ENCODE results near the gene DNAJB6.
"Not testable (repeated sequence)": the region's sequence is repeated elsewhere in the genome, so short reads cannot be mapped to it uniquely, and the experiment has no call there.

DNAJB6 gene

GRCh38 chr7:157442456-157442855, 105.7 kb downstream of the DNAJB6 start:
- no peaks in the 10 kb centered on the region for H3K36me3 ChIP-seq
- no peak overlapping the region for H3K27ac ChIP-seq
- H3K4me3 ChIP-seq: no peak overlapping the region
- peaks cover 24% of the 10 kb centered on the region for H3K4me1 ChIP-seq
- no peaks in the 10 kb centered on the region for H4K20me1 ChIP-seq
- no peak overlapping the region for H3K9ac ChIP-seq
- H3K4me2 ChIP-seq: no peak overlapping the region
- no peak for TF ChIP-seq Cebpa-rat (IDR thresholded peaks at IDR 0.05)
- H3K9me3 ChIP-seq: peaks cover 6% of the 10 kb centered on the region; the same call in 1 of the 2 replicates
- no peaks in the 10 kb centered on the region for H3K27me3 ChIP-seq

GRCh38 chr7:157442993-157443831, 106.4 kb downstream of the DNAJB6 start:
- H3K4me3 ChIP-seq: no peak overlapping the region
- no peaks in the 10 kb centered on the region for H4K20me1 ChIP-seq
- H3K9ac ChIP-seq: no peak overlapping the region
- H3K4me1 ChIP-seq: peaks cover 24% of the 10 kb centered on the region
- peaks cover 6% of the 10 kb centered on the region; the same call in 1 of the 2 replicates for H3K9me3 ChIP-seq
- no peaks in the 10 kb centered on the region for H3K27me3 ChIP-seq
- no peak overlapping the region for H3K4me2 ChIP-seq
- TF ChIP-seq Cebpa-rat (IDR thresholded peaks at IDR 0.05): no peak
- no peaks in the 10 kb centered on the region for H3K36me3 ChIP-seq
- no peak overlapping the region for H3K27ac ChIP-seq

GRCh38 chr7:157444011-157444842, 107.4 kb downstream of the DNAJB6 start:
- Histone ChIP-seq H4K20me1 (no peaks in the 10 kb centered on the region), H3K9me3 (peaks cover 6% of the 10 kb centered on the region; the same call in 1 of the 2 replicates), H3K4me3 (no peak overlapping the region), H3K36me3 (no peaks in the 10 kb centered on the region), H3K9ac (no peak overlapping the region), H3K27me3 (no peaks in the 10 kb centered on the region), H3K4me2 (peak overlapping the region; percentile 39; the same call in 1 of the 2 replicates), H3K4me1 (peaks cover 24% of the 10 kb centered on the region), H3K27ac (no peak overlapping the region)
- no peak for TF ChIP-seq Cebpa-rat (IDR thresholded peaks at IDR 0.05)

DNA sequence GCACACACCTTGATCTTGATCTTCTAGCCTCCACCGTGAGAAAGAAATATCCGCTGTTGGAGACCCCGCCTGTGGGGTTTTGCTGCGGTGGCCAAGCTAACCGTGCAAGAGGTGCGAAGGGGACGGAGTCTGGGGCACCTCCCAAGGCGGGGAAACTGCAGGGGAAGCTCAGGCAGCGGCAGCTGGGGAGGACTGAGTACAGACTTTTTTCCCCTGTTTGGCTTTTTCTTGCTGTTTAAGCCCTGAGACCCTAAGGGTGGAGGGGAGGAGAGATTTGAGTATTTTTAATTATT, 108.0 kb downstream of the DNAJB6 start:
- Histone ChIP-seq H3K9ac (no peak overlapping the region), H3K27me3 (no peaks in the 10 kb centered on the region), H3K27ac (no peak overlapping the region), H3K4me1 (peaks cover 24% of the 10 kb centered on the region), H3K4me2 (peak overlapping the region; percentile 39; the same call in 1 of the 2 replicates), H4K20me1 (no peaks in the 10 kb centered on the region), H3K4me3 (no peak overlapping the region), H3K36me3 (no peaks in the 10 kb centered on the region), H3K9me3 (peaks cover 6% of the 10 kb centered on the region; the same call in 1 of the 2 replicates)
- no peak for TF ChIP-seq Cebpa-rat (IDR thresholded peaks at IDR 0.05)

- peaks cover 21% of the 10 kb centered on the region for H3K4me1 ChIP-seq
- H3K4me3 ChIP-seq: no peak overlapping the region
- H3K9me3 ChIP-seq: peaks cover 6% of the 10 kb centered on the region; the same call in 1 of the 2 replicates
- H3K9ac ChIP-seq: no peak overlapping the region
- no peak overlapping the region for H3K27ac ChIP-seq
- H3K27me3 ChIP-seq: no peaks in the 10 kb centered on the region
- no peaks in the 10 kb centered on the region for H4K20me1 ChIP-seq
- H3K4me2 ChIP-seq: peak overlapping the region; percentile 39
- H3K36me3 ChIP-seq: no peaks in the 10 kb centered on the region
- no peak for TF ChIP-seq Cebpa-rat (IDR thresholded peaks at IDR 0.05)
These were observed 108.6 kb downstream of the DNAJB6 start for GRCh38 chr7:157445246-157445955.

- no peak overlapping the region for H3K27ac ChIP-seq
- no peak overlapping the region for H3K4me2 ChIP-seq
- TF ChIP-seq Cebpa-rat (IDR thresholded peaks at IDR 0.05): no peak
- H3K9me3 ChIP-seq: peaks cover 6% of the 10 kb centered on the region; the same call in 1 of the 2 replicates
- peaks cover 15% of the 10 kb centered on the region for H3K4me1 ChIP-seq
- H4K20me1 ChIP-seq: no peaks in the 10 kb centered on the region
- H3K27me3 ChIP-seq: no peaks in the 10 kb centered on the region
- no peaks in the 10 kb centered on the region for H3K36me3 ChIP-seq
- no peak overlapping the region for H3K9ac ChIP-seq
- H3K4me3 ChIP-seq: no peak overlapping the region
These were observed 109.1 kb downstream of the DNAJB6 start for GRCh38 chr7:157445956-157446295.

- H3K4me2 ChIP-seq: no peak overlapping the region
- H3K36me3 ChIP-seq: no peaks in the 10 kb centered on the region
- no peak for TF ChIP-seq Cebpa-rat (IDR thresholded peaks at IDR 0.05)
- H3K9me3 ChIP-seq: peaks cover 6% of the 10 kb centered on the region; the same call in 1 of the 2 replicates
- no peaks in the 10 kb centered on the region for H3K27me3 ChIP-seq
- no peaks in the 10 kb centered on the region for H4K20me1 ChIP-seq
- no peak overlapping the region for H3K9ac ChIP-seq
- no peak overlapping the region for H3K27ac ChIP-seq
- peaks cover 15% of the 10 kb centered on the region for H3K4me1 ChIP-seq
- no peak overlapping the region for H3K4me3 ChIP-seq
These were observed 109.5 kb downstream of the DNAJB6 start for GRCh38 chr7:157446322-157446721.

GRCh38 chr7:157454003-157454402, 117.2 kb downstream of the DNAJB6 start:
- H3K4me3 ChIP-seq, H3K36me3 ChIP-seq, H3K9ac ChIP-seq, H4K20me1 ChIP-seq, H3K4me2 ChIP-seq, H3K27me3 ChIP-seq, H3K4me1 ChIP-seq, H3K27ac ChIP-seq: not testable (repeated sequence)
- peaks cover 17% of the 10 kb centered on the region for H3K9me3 ChIP-seq

- Histone ChIP-seq H3K4me3 (no peak overlapping the region), H3K9me3 (peaks cover 17% of the 10 kb centered on the region), H3K36me3 (no peaks in the 10 kb centered on the region), H3K27me3 (no peaks in the 10 kb centered on the region), H3K9ac (no peak overlapping the region), H3K4me2 (no peak overlapping the region), H3K27ac (no peak overlapping the region), H3K4me1 (peaks cover 4% of the 10 kb centered on the region), H4K20me1 (no peaks in the 10 kb centered on the region)
- no peak for TF ChIP-seq Cebpa-rat (IDR thresholded peaks at IDR 0.05)
These were observed 120.8 kb downstream of the DNAJB6 start for GRCh38 chr7:157457355-157458253.

Data from BLaER1 (cell line).